Kidney (tissue), 14 donors: ENCODE measurements around the gene PIK3AP1. TPM values are rescaled to one million over a fixed set of nuclear protein-coding genes. Genes with fewer than 3 reads are reported as not detected.
"Not testable (repeated sequence)": the region's sequence is repeated elsewhere in the genome, so short reads cannot be mapped to it uniquely, and the experiment has no call there.

Experiments
- DNase-seq, 5 donors: peaks; one replicate each; pipeline ENCODE4 v3.0.0-alpha.2; 2013 to 2020
- FAIRE-seq: peaks from 2 replicates; lab custom pipeline; 2012; peaks lifted over from hg19 to GRCh38; lab: Jason Lieb, UNC
- H3K27ac ChIP-seq, 2 donors: one replicate each; pipeline ENCODE4 v1.7.0; 2013; ENCODE audit warnings: low read depth in 2 of 2, low read length in 2 of 2, inconsistent platforms in 1 of 2
- H3K27me3 ChIP-seq: one replicate; pipeline ENCODE4 v1.7.1; 2013; ENCODE audit warnings: low read length, inconsistent platforms; ENCODE audit not compliant: control insufficient read depth, insufficient read depth
- H3K36me3 ChIP-seq, 3 donors: one replicate each; pipeline versions ENCODE4 v1.7.0 to v1.7.1; 2013; ENCODE audit warnings: low read length in 3 of 3, control low read depth in 1 of 3, inconsistent platforms in 1 of 3; ENCODE audit not compliant: insufficient read depth in 3 of 3, control insufficient read depth in 2 of 3
- H3K4me1 ChIP-seq, 3 donors: one replicate each; pipeline versions ENCODE4 v1.7.0 to v1.7.1; 2013; ENCODE audit warnings: low read length in 3 of 3, inconsistent platforms in 1 of 3, low read depth in 1 of 3; ENCODE audit not compliant: control insufficient read depth in 2 of 3, insufficient read depth in 2 of 3
- H3K4me3 ChIP-seq, 3 donors: one replicate each; pipeline versions ENCODE4 v1.7.0 to v1.8.1; 2013; ENCODE audit warnings: low read length in 3 of 3, control low read depth in 1 of 3, inconsistent platforms in 1 of 3
- H3K9ac ChIP-seq, 3 donors: one replicate each; pipeline versions ENCODE4 v1.7.0 to v1.7.1; 2013; ENCODE audit warnings: low read length in 3 of 3, control low read depth in 1 of 3, inconsistent platforms in 1 of 3
- H3K9me3 ChIP-seq, 3 donors: one replicate each; pipeline versions ENCODE4 v1.7.0 to v1.7.1; 2013; ENCODE audit warnings: low read length in 3 of 3, control low read depth in 1 of 3, inconsistent platforms in 1 of 3; ENCODE audit not compliant: control insufficient read depth in 2 of 3, insufficient read depth in 1 of 3
- CTCF ChIP-seq: IDR thresholded peaks from 3 replicates; pipeline ENCODE4 v1.5.1; 2012; ENCODE audit warnings: mild to moderate bottlenecking, moderate library complexity, borderline replicate concordance; ENCODE audit not compliant: insufficient read depth; ENCODE audit errors: extremely low read depth
- intact Hi-C: fragments of 100-400 bp; cut with DNase I; formaldehyde crosslinking; loops from one replicate; pipeline ENCODE4 v1.11.1; 2022
- polyA plus RNA-seq: library from polyadenylated mRNA; stranded (reverse); fragments of 350-450 nt; fragmentation: Illumina TruSeq; extraction: RNeasy Lipid Tissue Mini Kit (QIAGEN cat#74804); gene quantifications from one replicate; pipeline ENCODE4 v1.2.3, GENCODE V29; 2014; ENCODE audit warnings: low read depth, low replicate concordance; ENCODE audit not compliant: insufficient read depth
- total RNA-seq: library from RNA; stranded (reverse); fragmentation: NEBNext Ultra II Directional; extraction: Animal tissue kit (Norgen Biotek cat#: 25700); gene quantifications from one replicate; pipeline ENCODE4 v1.2.1, GENCODE V29; 2021
- donor health status: control.
- donor health status: control.
- donor health status: control.
- donor health status: control.
- donor health status: control.
- donor health status: DM: yes; HTN: yes; CAD: no.
- donor health status: Normal renal cell carcinoma (clear cell type).

The PIK3AP1 gene
- total and polyA plus RNA-seq, 2 donors from 2014 or later: 6.5 to 28.4 TPM

- no peaks in the 10 kb centered on the region for H3K27me3 ChIP-seq
- peaks cover 0 to 20% (median 10%) of the 10 kb centered on the region in 3 donors for H3K4me1 ChIP-seq
- intact Hi-C loops: no loop called here
- FAIRE-seq (no peak), DNase-seq (no peak)
- no peak overlapping the region for H3K27ac ChIP-seq
- no peaks in the 10 kb centered on the region for H3K9me3 ChIP-seq
- H3K9ac ChIP-seq: no peak overlapping the region
- H3K36me3 ChIP-seq: no peaks in the 10 kb centered on the region
- no peak overlapping the region for H3K4me3 ChIP-seq
- TF ChIP-seq CTCF: no peak
These were observed 143.2 kb downstream of the PIK3AP1 start for GRCh38 chr10:96577069-96577468.

GRCh38 chr10:96576277-96576980 is 143.9 kb downstream of the PIK3AP1 start:
- Histone ChIP-seq H3K4me3 (no peak overlapping the region), H3K27me3 (no peaks in the 10 kb centered on the region), H3K36me3 (no peaks in the 10 kb centered on the region), H3K9me3 (no peaks in the 10 kb centered on the region), H3K27ac (no peak overlapping the region), H3K4me1 (peaks cover 0 to 14% (median 6%) of the 10 kb centered on the region in 3 donors), H3K9ac (no peak overlapping the region)
- FAIRE-seq (no peak), DNase-seq (no peak)
- TF ChIP-seq CTCF: no peak
- intact Hi-C loops: no loop called here

GRCh38 chr10:96574564-96574963 is 145.8 kb downstream of the PIK3AP1 start:
- H3K27ac ChIP-seq, FAIRE-seq, H3K9me3 ChIP-seq, DNase-seq, H3K36me3 ChIP-seq, H3K9ac ChIP-seq, H3K27me3 ChIP-seq, H3K4me3 ChIP-seq, intact Hi-C loops: not testable (repeated sequence)
- peaks cover 0 to 12% (median 3%) of the 10 kb centered on the region in 3 donors for H3K4me1 ChIP-seq

GRCh38 chr10:96573036-96573435 is 147.3 kb downstream of the PIK3AP1 start:
- intact Hi-C loops: no loop called here
- no peak for FAIRE-seq

More at GRCh38 chr10:96573036-96573435, 147.3 kb downstream of the PIK3AP1 start:
- peaks cover 0 to 13% (median 3%) of the 10 kb centered on the region in 3 donors for H3K4me1 ChIP-seq
- H3K9me3 ChIP-seq: no peaks in the 10 kb centered on the region
- no peaks in the 10 kb centered on the region for H3K36me3 ChIP-seq
- DNase-seq: no peak
- no peak overlapping the region for H3K4me3 ChIP-seq
- TF ChIP-seq CTCF: no peak
- H3K9ac ChIP-seq: no peak overlapping the region
- no peaks in the 10 kb centered on the region for H3K27me3 ChIP-seq
- H3K27ac ChIP-seq: no peak overlapping the region
